Endothelial cell of umbilical vein (primary cell): Measurements from ENCODE around the gene TSPAN10. TPM values are rescaled to one million over a fixed set of nuclear protein-coding genes. Genes with fewer than 3 reads are reported as not detected.

Experiments
- BruUV-seq: library from RNA; stranded (reverse); fragments of 400-500 nt; replicated peaks from 2 replicates; lab custom pipeline; 2021; lab: Mats Ljungman, UMichigan
- CTCF ChIA-PET: fragments of 300-600, 350-600 bp; sonication (Branson Sonifier 250); formaldehyde crosslinking; loops from one replicate; lab custom pipeline; 2021; ENCODE audit warnings: antibody characterized with exemption, inconsistent platforms; lab: Charles Lee
- POLR2A ChIA-PET: fragments of 300-600, 350-600 bp; sonication (Branson Sonifier 250); formaldehyde crosslinking; loops from one replicate; lab custom pipeline; 2021; ENCODE audit warnings: antibody characterized with exemption, inconsistent platforms; lab: Charles Lee
- DNase-seq: peaks from one replicate; pipeline ENCODE4 v3.0.0-alpha.2; 2011; ENCODE audit warnings: low read depth, low spot score
- FAIRE-seq: peaks from 2 replicates; lab custom pipeline; 2011; peaks lifted over from hg19 to GRCh38; lab: Jason Lieb, UNC
- H2AFZ ChIP-seq: 2 replicates; pipeline ENCODE4 v1.6.0; 2012; ENCODE audit warnings: low read depth, low read length, control low read depth, inconsistent platforms
- H3K27ac ChIP-seq: 2 replicates; pipeline ENCODE4 v1.5.1; 2011; ENCODE audit warnings: low read depth, mild to moderate bottlenecking, control low read depth, low read length, moderate library complexity; ENCODE audit not compliant: insufficient read depth
- H3K27me3 ChIP-seq, 2 experiments: 2 replicates each; pipeline versions ENCODE4 v1.6.0 to v1.6.1; 2011; ENCODE audit warnings: low read length in 2 of 2, mixed read lengths in 1 of 2; ENCODE audit not compliant: control insufficient read depth in 2 of 2, insufficient read depth in 2 of 2
- H3K36me3 ChIP-seq, 2 experiments: 2 replicates in 1 of 2; 3 replicates in 1 of 2; pipeline ENCODE4 v1.5.1; 2011; ENCODE audit warnings: low read length in 2 of 2, mild to moderate bottlenecking in 1 of 2, moderate library complexity in 1 of 2; ENCODE audit not compliant: control insufficient read depth in 2 of 2, insufficient read depth in 2 of 2; ENCODE audit errors: extremely low read depth in 1 of 2
- H3K4me1 ChIP-seq: 3 replicates; pipeline ENCODE4 v1.5.1; 2011; ENCODE audit warnings: mild to moderate bottlenecking, low read length; ENCODE audit not compliant: control insufficient read depth, insufficient read depth; ENCODE audit errors: extremely low read depth
- H3K4me2 ChIP-seq: 2 replicates; pipeline ENCODE4 v1.6.1; 2011; ENCODE audit warnings: low read length, control low read depth, mixed read lengths; ENCODE audit not compliant: insufficient read depth
- H3K4me3 ChIP-seq, 3 experiments: fragments of 200-600 bp in 1 of 3; sonication (generic), shearing (Covaris generic) in 1 of 3; replicated peaks in 1 of 3; 2 replicates each; pipeline ENCODE4 v1.5.1; 2011 to 2016; ENCODE audit warnings: control low read depth in 3 of 3, low read length in 3 of 3, mild to moderate bottlenecking in 2 of 3, inconsistent platforms in 1 of 3, low read depth in 1 of 3, moderate library complexity in 1 of 3; ENCODE audit not compliant: insufficient read depth in 1 of 3
- H3K79me2 ChIP-seq: 2 replicates; pipeline ENCODE4 v1.6.0; 2012; ENCODE audit warnings: low read length, inconsistent platforms; ENCODE audit not compliant: control insufficient read depth, insufficient read depth
- H3K9ac ChIP-seq: replicated peaks from 2 replicates; pipeline ENCODE3; 2011; ENCODE audit warnings: low read length, control low read depth; ENCODE audit not compliant: insufficient read depth; ENCODE audit errors: extremely low read depth
- H3K9me1 ChIP-seq: replicated peaks from 3 replicates; pipeline ENCODE4 v1.6.0; 2011; ENCODE audit warnings: mild to moderate bottlenecking, low read length; ENCODE audit not compliant: control insufficient read depth, insufficient read depth; ENCODE audit errors: extremely low read depth
- H3K9me3 ChIP-seq: replicated peaks from 2 replicates; pipeline ENCODE4 v1.5.1; 2012; ENCODE audit warnings: low read length, inconsistent platforms; ENCODE audit not compliant: control insufficient read depth, insufficient read depth
- H4K20me1 ChIP-seq: replicated peaks from 2 replicates; pipeline ENCODE3; 2011; ENCODE audit warnings: mild to moderate bottlenecking, low read length; ENCODE audit not compliant: control insufficient read depth, insufficient read depth; ENCODE audit errors: extremely low read depth
- CTCF ChIP-seq, 2 donors: IDR thresholded peaks; 1 replicate in 1 of 2; 2 replicates in 1 of 2; pipeline ENCODE4 v1.5.1; 2011; ENCODE audit warnings: low read length in 2 of 2, mild to moderate bottlenecking in 2 of 2, moderate library complexity in 2 of 2, control low read depth in 1 of 2, inconsistent platforms in 1 of 2, low read depth in 1 of 2; ENCODE audit not compliant: insufficient read depth in 1 of 2; ENCODE audit errors: extremely low read depth in 1 of 2
- EZH2 ChIP-seq: IDR thresholded peaks from 2 replicates; pipeline ENCODE4 v1.6.1; 2012; ENCODE audit warnings: borderline replicate concordance, low read depth, mild to moderate bottlenecking, moderate library complexity, low read length, inconsistent platforms; ENCODE audit not compliant: severe bottlenecking
- FOS ChIP-seq: IDR thresholded peaks from 2 replicates; pipeline ENCODE4 v1.6.1; 2011; ENCODE audit warnings: mild to moderate bottlenecking, low read length, moderate library complexity, borderline replicate concordance; ENCODE audit not compliant: insufficient read depth
- GATA2 ChIP-seq: IDR thresholded peaks from 2 replicates; pipeline ENCODE4 v1.7.0; 2011; ENCODE audit warnings: low read depth, mild to moderate bottlenecking, moderate library complexity, mixed read lengths, low read length; ENCODE audit not compliant: insufficient read length, insufficient read depth
- JUN ChIP-seq: IDR thresholded peaks from 2 replicates; pipeline ENCODE4 v1.6.1; 2011; ENCODE audit warnings: borderline replicate concordance, low read depth; ENCODE audit not compliant: insufficient read length, insufficient read depth
- MAX ChIP-seq: IDR thresholded peaks from 2 replicates; pipeline ENCODE4 v1.6.1; 2011; ENCODE audit not compliant: insufficient read depth, insufficient read length
- MYC ChIP-seq: IDR thresholded peaks from one replicate; pipeline ENCODE4 v1.6.1; 2011; ENCODE audit warnings: mild to moderate bottlenecking, low read depth, low read length
- POLR2A ChIP-seq: IDR thresholded peaks from 2 replicates; pipeline ENCODE4 v1.6.1; 2012; ENCODE audit warnings: low read depth, mild to moderate bottlenecking, control low read depth, low read length
- POLR2AphosphoS5 ChIP-seq: IDR thresholded peaks from 2 replicates; pipeline ENCODE4 v1.6.1; 2012; ENCODE audit warnings: low read depth, mild to moderate bottlenecking, control low read depth, low read length, moderate library complexity; ENCODE audit not compliant: insufficient read depth
- dilution Hi-C: fragments of 300-500 bp; cut with MboI; formaldehyde crosslinking; loops from one replicate; pipeline ENCODE4 v1.15.0; 2019; ENCODE audit warnings: low sequenced_read_pairs; ENCODE audit not compliant: extremely low pct_ligation_motif_present
- intact Hi-C: fragments of 100-400 bp; cut with micrococcal nuclease; formaldehyde crosslinking; loops from one replicate; pipeline ENCODE4 v1.10.0; 2022
- polyA plus RNA-seq, 4 experiments: library from polyadenylated mRNA; depleted of rRNA in 3 of 4; stranded (reverse) in 3 of 4; unstranded in 1 of 4; fragments of >200 nt; gene quantifications; 2 replicates each; pipeline versions ENCODE4 v1.2.1 to v1.2.3, GENCODE V29; 2011 to 2012; ENCODE audit warnings: missing spikeins in 1 of 4
- total RNA-seq: library from RNA; stranded (reverse); gene quantifications from 2 replicates; pipeline ENCODE4 v1.2.3, GENCODE V29; 2021

The TSPAN10 gene
- total and polyA plus RNA-seq, 2 donors (not counting 3 experiments of a cell fraction or from before 2014, with no cell fraction given): 0.91 to 1.1 TPM

GRCh38 chr17:81646869-81647600 is 10.0 kb downstream of the TSPAN10 start:
- DNase-seq (no peak), FAIRE-seq (no peak)
- CTCF ChIA-PET: interaction anchor here (1.0 kb wide), 1 partner anchor 11 kb away, joined by 4 read pairs; no protein-coding TSS in a partner anchor
- H3K27ac ChIP-seq: no peak overlapping the region
- H3K9ac ChIP-seq: no peak overlapping the region
- H3K79me2 ChIP-seq: no peaks in the 10 kb centered on the region
- TF ChIP-seq CTCF (IDR thresholded peaks at IDR 0.05; ENCODE audit: extremely low read depth in 1 of 2, insufficient read depth in 1 of 2, low read depth in 1 of 2, low read length in 2 of 2) (no peak), EZH2 (no peak), POLR2AphosphoS5 (no peak), MAX (no peak), GATA2 (no peak), JUN (no peak), FOS (no peak), MYC (no peak), POLR2A (no peak)
- peaks cover 18 to 22% of the 10 kb centered on the region in 2 experiments for H3K27me3 ChIP-seq
- no peaks in the 10 kb centered on the region for H3K9me1 ChIP-seq
- no peaks in the 10 kb centered on the region for H4K20me1 ChIP-seq
- no peak overlapping the region for H3K4me3 ChIP-seq
- no peak overlapping the region for H2AFZ ChIP-seq
- no peaks in the 10 kb centered on the region for H3K36me3 ChIP-seq
- dilution Hi-C loops: no loop called here
- POLR2A ChIA-PET: no interaction called here
- no peak overlapping the region for H3K4me2 ChIP-seq
- no peaks in the 10 kb centered on the region for H3K4me1 ChIP-seq
- no peaks in the 10 kb centered on the region for H3K9me3 ChIP-seq
- intact Hi-C loops: no loop called here
- BruUV-seq: no TSS peak
